HepG2 (cell line): ENCODE results near the gene PISD. TPM values are rescaled to one million over a fixed set of nuclear protein-coding genes. Genes with fewer than 3 reads are reported as not detected.

Source experiments
- ATAC-seq: fragments of 200-7000 bp; cut with Tn5 transposase; 3 replicates; pipeline ENCODE4 v1.9.1; 2020; ENCODE audit warnings: mild to moderate bottlenecking, moderate library complexity
- BruUV-seq: library from RNA; stranded (reverse); fragments of 400-500 nt; replicated peaks from 2 replicates; lab custom pipeline; 2021; lab: Mats Ljungman, UMichigan
- CTCF ChIA-PET: fragments of 300-600 bp; formaldehyde crosslinking; extraction: SDS; loops from one replicate; lab custom pipeline; 2021; ENCODE audit warnings: low total read pairs, inconsistent platforms, low intra/inter-chr PET ratio; lab: Yijun Ruan, JAX
- POLR2A ChIA-PET: fragments of 350-600 bp; sonication (Branson Sonifier 250); formaldehyde crosslinking; loops from one replicate; lab custom pipeline; 2020; ENCODE audit warnings: antibody characterized with exemption, inconsistent platforms; lab: Yijun Ruan, JAX
- DNase-seq: peaks from one replicate; pipeline ENCODE4 v3.0.0-alpha.2; 2015; ENCODE audit warnings: low spot score
- FAIRE-seq: peaks from 3 replicates; lab custom pipeline; 2011; peaks lifted over from hg19 to GRCh38; lab: Jason Lieb, UNC
- H2AFZ ChIP-seq: one replicate; pipeline ENCODE4 v1.6.1; 2011; ENCODE audit warnings: low read length, inconsistent platforms
- H3K27ac ChIP-seq: fragments of 300-600 bp; 3 replicates; pipeline ENCODE4 v1.8.0; 2011; ENCODE audit warnings: mixed run types, mild to moderate bottlenecking, mixed read lengths, low read length, inconsistent platforms; ENCODE audit not compliant: insufficient read depth; ENCODE audit errors: extremely low read length
- H3K27me3 ChIP-seq, 2 experiments: fragments of 200-600 bp in 1 of 2; 2 replicates in 1 of 2; 3 replicates in 1 of 2; pipeline versions ENCODE4 v1.6.0 to v1.8.0; 2011; ENCODE audit warnings: low read length in 2 of 2, mild to moderate bottlenecking in 2 of 2, moderate library complexity in 2 of 2, inconsistent platforms in 1 of 2; ENCODE audit not compliant: insufficient read depth in 2 of 2, control insufficient read depth in 1 of 2
- H3K36me3 ChIP-seq, 2 experiments: fragments of 200-600 bp in 1 of 2; replicated peaks in 1 of 2; 2 replicates in 1 of 2; 3 replicates in 1 of 2; pipeline versions ENCODE4 v1.5.1 to v1.8.0; 2011; ENCODE audit warnings: low read length in 2 of 2, inconsistent platforms in 1 of 2; ENCODE audit not compliant: insufficient read depth in 2 of 2, control insufficient read depth in 1 of 2
- H3K4me1 ChIP-seq: 2 replicates; pipeline ENCODE4 v1.5.1; 2012; ENCODE audit warnings: low read length, inconsistent platforms; ENCODE audit not compliant: insufficient read depth
- H3K4me2 ChIP-seq: 2 replicates; pipeline ENCODE4 v1.6.0; 2011; ENCODE audit warnings: low read depth, low read length, inconsistent platforms
- H3K4me3 ChIP-seq, 3 experiments: fragments of 200-600 bp in 1 of 3; sonication (generic), shearing (Covaris generic) in 1 of 3; replicated peaks in 1 of 3; 2 replicates each; pipeline ENCODE4 v1.5.1; 2011 to 2016; ENCODE audit warnings: low read length in 3 of 3, inconsistent platforms in 2 of 3, low read depth in 2 of 3, mild to moderate bottlenecking in 2 of 3, control low read depth in 1 of 3, mixed read lengths in 1 of 3; ENCODE audit not compliant: insufficient read depth in 1 of 3
- H3K79me2 ChIP-seq: one replicate; pipeline ENCODE4 v1.6.1; 2011; ENCODE audit warnings: low read length, inconsistent platforms; ENCODE audit not compliant: insufficient read depth
- H3K9ac ChIP-seq: 2 replicates; pipeline ENCODE4 v1.6.0; 2011; ENCODE audit warnings: mild to moderate bottlenecking, low read depth, low read length, inconsistent platforms; ENCODE audit not compliant: insufficient read depth
- H3K9me3 ChIP-seq: 2 replicates; pipeline ENCODE4 v1.5.1; 2012; ENCODE audit warnings: mild to moderate bottlenecking, low read length
- H4K20me1 ChIP-seq: 2 replicates; pipeline ENCODE4 v1.6.0; 2011; ENCODE audit warnings: inconsistent platforms, mild to moderate bottlenecking, low read length, moderate library complexity; ENCODE audit not compliant: insufficient read depth
- PRMT3 ChIP-seq: sonication (generic); formaldehyde crosslinking; IDR thresholded peaks from 2 replicates; pipeline ENCODE4 v1.8.1; 2022; ENCODE audit warnings: low read depth, mild to moderate bottlenecking, moderate library complexity, missing genetic modification reagents, borderline replicate concordance
- SMARCC2 ChIP-seq: fragments of 450-650 bp; IDR thresholded peaks from 2 replicates; pipeline ENCODE4 v1.6.1; 2017; ENCODE audit warnings: antibody characterized with exemption, mild to moderate bottlenecking
- YEATS2 ChIP-seq: sonication (generic); formaldehyde crosslinking; IDR thresholded peaks from 2 replicates; pipeline ENCODE4 v1.4.0; 2020; ENCODE audit warnings: missing genetic modification reagents, borderline replicate concordance
- ZBTB1 ChIP-seq: sonication (generic); formaldehyde crosslinking; IDR thresholded peaks from 2 replicates; pipeline ENCODE4 v1.4.0; 2020; ENCODE audit warnings: missing genetic modification reagents, borderline replicate concordance
- ZBTB8A ChIP-seq: sonication (generic); formaldehyde crosslinking; IDR thresholded peaks from 2 replicates; pipeline ENCODE4 v1.4.0; 2020; ENCODE audit warnings: mild to moderate bottlenecking, low read depth, missing genetic modification reagents, borderline replicate concordance
- ZMYM4 ChIP-seq: sonication (generic); formaldehyde crosslinking; IDR thresholded peaks from 2 replicates; pipeline ENCODE4 v1.8.1; 2023; ENCODE audit warnings: mild to moderate bottlenecking, missing genetic modification reagents
- ZNF10 ChIP-seq: sonication (generic); formaldehyde crosslinking; IDR thresholded peaks from 2 replicates; pipeline ENCODE4 v1.4.0; 2020; ENCODE audit warnings: mild to moderate bottlenecking, low read depth, missing genetic modification reagents, borderline replicate concordance
- ZNF205 ChIP-seq: IDR thresholded peaks from 2 replicates; pipeline ENCODE4 v1.6.1; 2018; ENCODE audit warnings: missing biosample characterization, missing genetic modification reagents
- ZNF292 ChIP-seq: sonication (generic); formaldehyde crosslinking; IDR thresholded peaks from 2 replicates; pipeline ENCODE4 v1.8.1; 2022; ENCODE audit warnings: mild to moderate bottlenecking, low read depth, missing genetic modification reagents, borderline replicate concordance
- WGBS: methylation state at CpG from one replicate; pipeline ENCODE4 v1.1.6; 2017; ENCODE audit warnings: low lambda C conversion rate; 5-methylcytosine and 5-hydroxymethylcytosine counted together
- in situ Hi-C: cut with HindIII; loops from 2 replicates; pipeline ENCODE4 v1.10.0; 2017; ENCODE audit warnings: low pct_unique_long_range_greater_than_20kb; ENCODE audit not compliant: extremely low pct_ligation_motif_present
- intact Hi-C: fragments of 100-400 bp; cut with micrococcal nuclease; formaldehyde crosslinking; loops from one replicate; pipeline ENCODE4 v1.10.0; 2022; ENCODE audit not compliant: unreplicated experiment
- polyA plus RNA-seq, 8 experiments: library from polyadenylated mRNA; depleted of rRNA in 3 of 8; stranded (reverse) in 7 of 8; unstranded in 1 of 8; fragments of >200 nt; fragmentation: Illumina TruSeq in 4 of 8; extraction: Trizol in 4 of 8; gene quantifications; 2 replicates each; pipeline versions ENCODE4 v1.2.1 to v1.2.3, GENCODE V29; 2011 to 2016; ENCODE audit warnings: low read depth in 4 of 8, missing spikeins in 1 of 8, mixed read lengths in 1 of 8; ENCODE audit not compliant: insufficient read depth in 1 of 8
- total RNA-seq, 5 experiments: library from RNA; depleted of rRNA; stranded (reverse); fragments of >200 nt; fragmentation: Illumina TruSeq; extraction: Trizol; gene quantifications; 2 replicates each; pipeline ENCODE4 v1.2.3, GENCODE V29; 2016; ENCODE audit warnings: low read depth in 1 of 5

Gene PISD
- total and polyA plus RNA-seq, 2 of the 13 experiments (the other 11 are each of a cell fraction or from before 2014, with no cell fraction given), result 30.1 to 47.7 TPM

- Histone ChIP-seq H3K9ac (no peak overlapping the region), H2AFZ (no peak overlapping the region), H3K27me3 (no peaks in the 10 kb centered on the region), H3K4me2 (no peak overlapping the region), H3K27ac (no peak overlapping the region), H3K4me3 (no peak overlapping the region), H3K79me2 (no peaks in the 10 kb centered on the region), H3K9me3 (no peaks in the 10 kb centered on the region), H3K4me1 (peaks cover 7% of the 10 kb centered on the region; the same call in 1 of the 2 replicates), H4K20me1 (no peaks in the 10 kb centered on the region), H3K36me3 (peaks cover 5 to 37% of the 10 kb centered on the region in 2 experiments; a peak in 3 of 5 replicates)
- no peak for TF ChIP-seq ZNF10 (CRISPR knock-in tag)
- TF ChIP-seq PRMT3 (CRISPR knock-in tag), result no peak
- TF ChIP-seq ZBTB1, result no peak
- no peak for TF ChIP-seq ZMYM4 (CRISPR knock-in tag)
- TF ChIP-seq YEATS2 (CRISPR knock-in tag), result no peak
- no peak for TF ChIP-seq ZBTB8A (CRISPR knock-in tag)
- no peak for TF ChIP-seq ZNF292 (CRISPR knock-in tag)
- no peak for TF ChIP-seq ZNF205
- no peak for TF ChIP-seq SMARCC2
- DNase-seq, result no peak
- no TSS peak for BruUV-seq
- WGBS, result 96% methylated on average over 6 of the region's 7 CpGs
- ChIA-PET POLR2A (no interaction called here), CTCF (no interaction called here)
- no peak for FAIRE-seq
- intact Hi-C loops, result no loop called here
- ATAC-seq, result no peak
- in situ Hi-C loops, result no loop called here
These were observed 20.7 kb upstream of the PISD start for GRCh38 chr22:31682751-31683150.
